ENCODE data around the gene RNF151. TPM values are rescaled to one million over a fixed set of nuclear protein-coding genes. Genes with fewer than 3 reads are reported as not detected.

The RNF151 gene
- total RNA-seq, 1 experiment from 2014 or later = not detected

GRCh38 chr16:1989209-1990100, 22.8 kb downstream of the RNF151 start, which contains the start of gene SYNGR3:
TSS of gene SYNGR3 (plus strand) at chr16:1989970. CDS start at chr16:1990103, 133 bp downstream.
- peak within 1 kb of the TSS; percentile 50 to 67 for H3K4me3 ChIP-seq (ENCODE audit: low read depth in 2 of 2, low read length in 2 of 2)
- intact Hi-C loops (cut with micrococcal nuclease; ENCODE audit: unreplicated experiment) (no loop called here), in situ Hi-C loops (cut with HindIII; ENCODE audit: low pct_unique_long_range_greater_than_20kb, low sequenced_read_pairs) (no loop called here)
- no peaks in the 10 kb centered on the region for H3K27me3 ChIP-seq (ENCODE audit: control insufficient read depth, insufficient read depth, low read length)
- ATAC-seq = peak; percentile 67
- DNase-seq (ENCODE audit: low read depth, low spot score) = no peak
- no peaks in the 10 kb centered on the region for H3K9me3 ChIP-seq (ENCODE audit: control insufficient read depth, insufficient read depth, low read depth, low read length)
- peaks cover 25% of the 10 kb centered on the region for H3K4me1 ChIP-seq (ENCODE audit: control insufficient read depth, insufficient read depth, low read length)
- ChIA-PET POLR2A (no interaction called here), CTCF (no interaction called here)
- peak within 1 kb of the TSS; percentile 61; the same call in 1 of the 2 replicates for H3K27ac ChIP-seq (ENCODE audit: low read length)
- BruUV-seq (replicated peaks) = no TSS peak
- H3K36me3 ChIP-seq (ENCODE audit: control insufficient read depth, insufficient read depth, low read length) = peaks cover 8% of the 10 kb centered on the region; the same call in 1 of the 2 replicates
- TF ChIP-seq TCF7L2 (IDR thresholded peaks at IDR 0.05; ENCODE audit: low read depth, low read length) (no peak), SIN3A (IDR thresholded peaks at IDR 0.05; ENCODE audit: borderline replicate concordance, insufficient read depth, low read depth, low read length) (no peak), CTCF (IDR thresholded peaks at IDR 0.05) (no peak), POLR2AphosphoS5 (IDR thresholded peaks at IDR 0.05; ENCODE audit: low read depth, low read length) (no peak), REST (IDR thresholded peaks at IDR 0.05; ENCODE audit: insufficient read depth in 1 of 2, low read depth in 2 of 2, low read length in 1 of 2) (no peak)

GRCh38 chr16:1990101-1990350, 23.4 kb downstream of the RNF151 start:
- no TSS peak for BruUV-seq (replicated peaks)
- in situ Hi-C loops (cut with HindIII; ENCODE audit: low pct_unique_long_range_greater_than_20kb, low sequenced_read_pairs) = no loop called here
- DNase-seq (ENCODE audit: low read depth, low spot score) = no peak
- Histone ChIP-seq H3K9me3 (ENCODE audit: control insufficient read depth, insufficient read depth, low read depth, low read length) (no peaks in the 10 kb centered on the region), H3K27ac (ENCODE audit: low read length) (no peak overlapping the region; the same call in 1 of the 2 replicates), H3K27me3 (ENCODE audit: control insufficient read depth, insufficient read depth, low read length) (no peaks in the 10 kb centered on the region), H3K4me1 (ENCODE audit: control insufficient read depth, insufficient read depth, low read length) (peaks cover 24% of the 10 kb centered on the region), H3K4me3 (ENCODE audit: low read depth in 2 of 2, low read length in 2 of 2) (peak overlapping the region; percentile 50 to 67), H3K36me3 (ENCODE audit: control insufficient read depth, insufficient read depth, low read length) (peaks cover 4% of the 10 kb centered on the region; the same call in 1 of the 2 replicates)
- intact Hi-C loops (cut with micrococcal nuclease; ENCODE audit: unreplicated experiment) = no loop called here
- ChIA-PET POLR2A (no interaction called here), CTCF (no interaction called here)
- ATAC-seq = no peak
- TF ChIP-seq REST (IDR thresholded peaks at IDR 0.05; ENCODE audit: insufficient read depth in 1 of 2, low read depth in 2 of 2, low read length in 1 of 2) (no peak), CTCF (IDR thresholded peaks at IDR 0.05) (no peak), TCF7L2 (IDR thresholded peaks at IDR 0.05; ENCODE audit: low read depth, low read length) (no peak), POLR2AphosphoS5 (IDR thresholded peaks at IDR 0.05; ENCODE audit: low read depth, low read length) (no peak), SIN3A (IDR thresholded peaks at IDR 0.05; ENCODE audit: borderline replicate concordance, insufficient read depth, low read depth, low read length) (no peak)

All from Panc1 (cell line).